GM12892 (cell line): Measurements from ENCODE around the gene CXCL5.

Source experiments
- POLR2A ChIP-seq: IDR thresholded peaks from 2 replicates; pipeline ENCODE4 v1.6.1; 2011; ENCODE audit warnings: low read depth, low read length, control low read depth
- POLR2AphosphoS5 ChIP-seq: IDR thresholded peaks from 2 replicates; pipeline ENCODE4 v1.6.1; 2011; ENCODE audit warnings: low read depth, low read length, control low read depth
- TAF1 ChIP-seq: IDR thresholded peaks from 2 replicates; pipeline ENCODE4 v1.6.1; 2011; ENCODE audit warnings: low read depth, mild to moderate bottlenecking, control low read depth, low read length, borderline replicate concordance

DNA sequence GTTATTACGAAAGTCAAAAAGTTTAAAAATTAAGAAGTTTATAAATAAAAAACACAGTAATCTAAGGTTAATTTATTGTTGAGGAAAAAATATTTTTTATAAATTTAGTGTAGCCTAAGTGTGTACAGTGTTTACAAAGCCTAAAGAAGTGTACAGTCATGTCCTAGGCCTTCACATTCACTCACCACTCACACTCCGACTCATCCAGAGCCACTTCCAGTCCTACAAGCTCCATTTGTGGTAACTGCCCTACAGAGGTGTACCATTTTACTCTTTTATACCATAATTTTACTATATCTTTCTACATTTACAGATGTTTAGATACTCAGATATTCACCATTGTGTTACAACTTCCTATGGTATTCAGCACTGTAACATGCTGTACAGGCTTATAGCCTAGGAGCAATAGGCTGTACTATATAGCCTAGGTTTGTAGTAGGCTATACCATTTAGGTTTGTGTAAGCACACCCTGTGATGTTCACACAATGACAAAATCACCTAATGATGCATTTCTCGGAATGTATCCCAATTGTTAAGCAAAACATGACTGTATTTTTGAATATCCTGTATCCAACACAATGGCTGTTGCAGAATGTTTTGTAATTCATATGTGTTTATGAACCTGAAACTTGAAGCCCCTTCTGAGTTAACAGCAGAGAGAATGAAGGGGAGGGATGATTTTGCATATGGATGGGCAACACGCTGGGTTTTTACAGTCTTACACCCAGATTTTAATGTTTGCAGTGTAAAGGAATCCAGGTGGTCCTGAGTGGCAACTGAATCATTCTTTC lies 13.5 kb downstream of the CXCL5 start:
- TF ChIP-seq TAF1 (no peak), POLR2AphosphoS5 (no peak), POLR2A (no peak)
